Pons (tissue), 1 donor: ENCODE data around the gene PRPF19.
"Not testable (repeated sequence)": the region's sequence is repeated elsewhere in the genome, so short reads cannot be mapped to it uniquely, and the experiment has no call there.

Experiments
- DNase-seq: peaks from one replicate; pipeline ENCODE4 v3.0.0-alpha.2; 2016; ENCODE audit warnings: low spot score

The PRPF19 gene

DNA sequence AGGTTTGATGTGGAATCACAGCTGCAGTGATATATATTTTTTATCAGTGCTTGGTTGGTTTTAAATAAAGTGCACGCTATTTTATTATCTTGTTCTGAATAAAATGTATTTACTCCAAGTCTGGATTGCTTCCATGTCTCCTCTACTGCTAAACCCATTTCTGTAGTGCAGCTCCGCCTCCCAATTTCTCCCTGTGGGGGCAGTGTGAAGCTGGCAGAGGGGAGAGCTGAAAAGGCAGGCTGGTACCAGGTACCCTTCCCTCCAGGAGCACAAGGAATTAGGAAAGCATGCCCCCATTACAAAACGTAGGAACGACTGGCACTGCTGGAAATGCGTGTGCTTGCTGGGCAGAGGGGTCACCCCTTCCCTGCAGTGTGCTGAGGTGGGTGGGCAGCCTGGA, 16.9 kb upstream of the PRPF19 start:
- no peak for DNase-seq

DNA sequence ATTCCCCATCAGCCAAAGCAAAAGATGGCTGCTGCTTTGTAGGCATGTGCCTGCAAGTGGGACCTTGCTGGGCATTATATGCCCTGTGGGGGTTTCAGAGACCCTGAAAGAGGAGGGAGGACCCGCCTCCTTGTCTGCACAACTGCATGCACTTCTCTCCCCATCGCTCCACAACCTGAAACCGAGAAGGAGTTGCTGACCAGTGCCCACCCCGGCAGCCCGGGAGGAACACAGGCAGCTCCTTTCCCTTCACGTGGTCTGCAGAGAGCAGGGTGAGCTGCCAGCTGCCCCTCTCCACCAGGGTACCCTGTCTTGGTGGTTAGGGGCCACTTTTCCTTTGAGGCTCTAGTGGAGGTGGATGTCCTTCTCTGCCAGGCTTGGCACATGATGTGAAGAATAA, 16.5 kb upstream of the PRPF19 start:
- DNase-seq: no peak

DNA sequence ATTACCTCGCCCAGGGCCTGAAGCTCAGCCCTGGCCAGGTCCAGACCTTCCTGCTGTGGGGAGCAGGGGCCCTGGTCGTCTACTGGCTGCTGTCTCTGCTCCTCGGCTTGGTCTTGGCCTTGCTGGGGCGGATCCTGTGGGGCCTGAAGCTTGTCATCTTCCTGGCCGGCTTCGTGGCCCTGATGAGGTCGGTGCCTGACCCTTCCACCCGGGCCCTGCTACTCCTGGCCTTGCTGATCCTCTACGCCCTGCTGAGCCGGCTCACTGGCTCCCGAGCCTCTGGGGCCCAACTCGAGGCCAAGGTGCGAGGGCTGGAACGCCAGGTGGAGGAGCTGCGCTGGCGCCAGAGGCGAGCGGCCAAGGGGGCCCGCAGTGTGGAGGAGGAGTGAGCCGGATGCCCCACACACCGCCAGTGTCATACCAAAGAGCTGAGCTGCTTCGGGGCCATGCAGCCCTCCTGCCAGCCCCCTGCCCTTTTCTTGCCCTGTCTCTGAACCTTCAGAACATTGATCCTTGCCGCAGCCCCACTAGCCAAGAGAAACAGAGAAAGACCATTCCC, 15.5 kb upstream of the PRPF19 start:
- no peak for DNase-seq

DNA sequence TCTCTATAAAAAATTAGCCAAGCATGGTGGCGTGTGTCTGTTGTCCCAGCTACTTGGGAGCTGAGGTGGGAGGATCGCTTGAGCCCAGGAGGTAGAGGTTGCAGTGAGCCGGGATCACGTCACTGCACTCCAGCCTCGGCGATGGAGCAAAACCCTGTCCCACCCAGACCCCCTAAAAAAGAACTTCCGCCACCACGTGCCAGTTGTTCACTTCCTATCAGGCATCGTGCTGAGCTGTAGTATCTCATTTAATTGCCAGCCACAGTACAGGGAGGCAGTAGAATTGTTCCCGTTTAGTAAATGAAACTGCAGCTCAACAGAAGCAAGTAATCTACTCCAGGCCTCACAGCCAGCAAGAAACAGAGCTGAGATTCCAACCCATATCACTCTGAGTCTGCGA, 14.9 kb upstream of the PRPF19 start:
- no peak for DNase-seq

DNA sequence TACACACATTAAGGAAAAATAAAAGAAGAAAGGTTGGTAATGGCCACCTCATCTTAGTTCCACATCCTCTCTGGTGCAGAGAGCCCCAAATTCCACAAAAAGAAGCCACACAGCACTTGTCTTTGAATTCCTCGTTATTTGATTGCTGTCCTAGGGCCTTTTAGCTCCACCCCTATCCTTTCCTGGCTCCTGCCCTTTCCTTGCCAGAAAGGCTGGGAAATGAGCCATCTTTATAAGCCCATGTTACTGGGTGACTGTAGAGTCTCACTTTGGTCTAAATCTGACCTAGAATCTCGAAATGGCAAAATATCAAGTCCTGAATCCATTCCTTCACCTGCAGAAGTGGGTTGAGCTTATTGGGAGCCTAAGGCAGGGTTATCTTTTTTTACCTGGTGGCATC, 13.6 kb upstream of the PRPF19 start:
- DNase-seq: peak; percentile 39

DNA sequence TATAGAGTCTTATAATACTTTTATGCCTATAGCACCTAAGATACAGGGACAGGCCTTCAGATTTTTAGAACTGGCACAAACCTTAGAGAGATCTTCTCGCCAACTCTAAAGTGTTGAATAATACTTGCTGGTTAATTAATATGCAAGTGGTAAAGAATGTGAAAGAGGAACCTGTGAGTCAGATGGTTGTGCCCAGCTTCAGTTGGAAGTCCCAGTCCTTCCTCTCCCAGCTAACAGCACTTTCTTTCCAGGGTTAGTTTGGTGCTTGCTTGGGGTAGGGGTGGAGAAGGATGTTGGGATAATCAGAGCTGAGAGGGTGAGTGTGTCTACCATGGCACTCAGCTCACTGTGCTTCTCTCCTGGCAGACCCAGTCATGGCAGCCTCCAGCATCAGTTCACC, 12.9 kb upstream of the PRPF19 start:
- no peak for DNase-seq

DNA sequence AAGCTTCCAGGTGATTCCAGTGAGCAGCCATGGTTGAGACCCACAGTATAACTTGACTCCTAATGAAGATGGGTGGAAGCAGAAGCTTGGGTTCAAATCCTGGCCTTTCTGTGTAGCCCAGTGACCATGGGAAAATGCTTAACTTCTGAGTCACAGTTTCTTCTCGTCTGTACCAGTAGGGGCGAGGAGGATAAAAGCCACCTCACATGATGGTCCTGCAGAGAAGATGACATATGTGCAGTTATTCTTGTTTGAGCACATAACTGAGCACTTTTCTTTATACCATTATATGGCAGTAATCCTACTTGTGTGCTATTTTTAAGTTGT, 12.5 kb upstream of the PRPF19 start:
- DNase-seq: no peak

DNA sequence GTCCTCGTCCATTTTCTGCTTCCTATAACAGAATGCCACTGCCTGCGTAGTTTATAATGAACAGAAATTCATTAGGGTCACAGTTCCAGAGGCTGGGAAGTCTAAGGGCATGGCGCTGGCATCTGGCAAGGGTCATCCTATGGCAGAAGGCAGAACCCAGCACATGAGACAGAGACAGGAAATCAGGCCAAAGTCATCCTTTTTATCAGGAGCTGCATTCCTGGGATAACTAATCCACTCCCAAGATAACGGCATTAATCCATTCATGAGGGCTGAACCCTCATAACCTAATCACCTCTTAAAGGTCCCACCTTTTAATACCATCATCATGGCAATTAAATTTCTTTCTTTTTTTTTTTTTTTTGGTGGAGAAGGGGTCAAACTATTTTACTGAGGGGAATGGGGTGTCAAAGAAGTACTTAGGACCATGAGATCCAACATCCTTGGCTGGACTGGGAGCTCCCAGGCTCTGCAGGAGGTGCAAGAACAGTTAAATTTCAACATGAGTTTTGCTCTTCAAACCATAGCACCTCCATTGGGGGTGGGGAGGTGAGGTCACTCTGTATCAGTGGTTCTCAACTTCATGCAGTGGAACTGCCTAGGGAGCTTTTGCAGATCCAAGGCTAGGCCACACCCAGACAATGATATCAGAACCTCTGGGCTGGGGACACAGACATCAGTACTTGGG, 12.0 kb upstream of the PRPF19 start:
- DNase-seq: no peak

DNA sequence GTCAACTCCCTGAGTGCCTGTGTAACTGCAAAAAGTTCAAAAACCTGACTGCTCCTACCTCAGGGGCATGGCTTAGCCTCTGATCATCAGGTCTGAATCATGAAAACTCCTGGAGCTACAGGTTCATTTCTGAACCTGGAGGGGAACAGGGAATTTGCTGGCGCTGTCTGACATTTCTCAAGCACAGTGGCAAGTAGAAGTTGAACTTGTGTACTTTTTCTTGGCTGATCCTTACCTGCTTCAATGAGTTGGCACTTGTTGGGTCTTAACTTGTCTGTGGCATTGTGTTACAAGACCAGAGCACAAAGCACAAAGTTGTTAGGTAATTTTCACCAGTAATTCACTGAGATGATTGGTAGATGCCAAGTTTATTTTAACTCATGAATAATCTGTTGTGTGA, 10.9 kb upstream of the PRPF19 start:
- no peak for DNase-seq

DNA sequence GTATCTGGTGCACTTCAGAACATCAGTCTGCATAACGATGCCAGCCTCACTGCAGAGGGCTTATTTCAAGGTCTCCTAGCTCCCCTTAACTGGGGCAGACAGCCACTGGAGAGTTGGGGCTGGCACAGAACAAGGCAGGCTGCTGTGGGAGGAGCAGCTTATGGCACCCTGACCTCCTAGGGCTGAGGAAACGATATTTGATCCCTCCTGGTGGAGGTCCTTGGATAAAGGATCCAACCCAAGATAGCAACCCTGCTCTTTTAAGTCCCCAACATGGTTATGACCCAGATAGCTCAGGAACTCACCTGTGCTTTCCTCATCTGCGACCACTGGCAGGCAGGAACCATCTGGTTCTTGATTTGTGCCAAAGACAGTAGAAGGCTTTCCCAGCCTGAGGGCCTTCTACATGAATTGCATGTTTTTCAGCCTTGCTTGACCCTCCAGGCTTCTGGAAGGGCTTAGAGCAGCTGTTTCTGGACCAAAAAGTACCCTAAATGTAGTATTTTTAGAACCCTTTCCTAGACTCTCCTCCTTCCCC, 10.4 kb upstream of the PRPF19 start:
- no peak for DNase-seq

DNA sequence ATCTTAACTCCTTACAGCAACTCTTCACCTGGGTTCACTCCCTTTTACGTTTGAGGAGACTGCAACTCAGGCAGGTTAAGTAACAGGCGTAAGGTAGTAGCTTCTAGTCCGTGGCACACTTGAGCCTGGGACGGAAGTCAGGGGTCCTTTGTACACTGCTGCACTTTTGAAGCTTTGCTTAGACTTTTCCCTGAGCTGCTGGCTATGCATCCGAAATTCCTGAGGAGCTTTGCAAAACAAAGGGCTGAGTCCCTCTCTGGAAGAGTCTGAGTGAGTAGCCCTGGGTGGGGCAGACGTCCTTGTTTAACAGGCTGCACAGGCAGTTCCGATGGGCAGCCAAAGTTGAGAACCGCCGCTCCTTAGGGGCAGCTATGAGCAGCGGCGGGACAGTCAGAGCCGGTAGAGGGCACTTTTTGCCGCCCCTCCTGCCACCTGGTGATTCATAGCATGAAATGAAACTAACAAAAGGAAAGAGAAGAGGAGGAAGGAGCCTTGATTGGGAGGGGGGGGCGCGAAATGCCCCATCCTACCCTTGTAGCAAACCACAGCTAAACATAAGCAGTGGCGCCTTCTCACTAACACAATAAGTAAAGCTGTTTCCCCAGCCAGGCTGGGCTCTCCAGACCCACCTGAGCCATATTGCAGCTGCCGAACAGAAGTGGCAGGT, 9.0 kb upstream of the PRPF19 start:
- peak; percentile 49 for DNase-seq

DNA sequence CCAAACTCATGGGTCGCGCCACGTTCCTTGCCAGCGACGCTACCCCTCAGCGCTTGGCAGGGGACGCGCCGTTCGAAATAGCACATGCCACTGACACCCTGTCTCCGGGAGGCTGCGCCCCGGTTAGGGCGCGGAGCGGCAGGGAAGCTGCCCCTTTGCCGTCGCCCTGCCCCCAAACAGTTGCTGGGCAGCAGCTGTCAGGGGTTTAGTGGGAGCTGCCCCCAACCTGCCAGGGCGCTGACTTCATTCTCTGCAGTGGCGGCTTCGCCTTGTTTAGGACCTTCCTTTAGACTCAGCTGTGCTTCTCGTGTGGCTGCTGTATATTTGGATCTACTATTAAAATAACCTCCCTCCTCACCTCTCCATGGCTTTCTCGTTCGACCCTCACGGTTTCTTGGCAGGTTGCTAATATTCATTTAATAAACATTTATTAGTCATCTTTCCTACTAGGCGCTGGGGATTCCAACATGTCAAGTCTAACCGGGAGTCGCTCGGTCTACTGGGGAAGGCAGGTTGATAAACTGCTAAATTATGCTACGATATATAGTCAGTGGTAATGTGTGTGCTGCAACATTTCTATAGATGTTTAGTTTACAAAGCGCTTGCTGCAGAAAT, 8.4 kb upstream of the PRPF19 start:
- DNase-seq: peak; percentile 31

DNA sequence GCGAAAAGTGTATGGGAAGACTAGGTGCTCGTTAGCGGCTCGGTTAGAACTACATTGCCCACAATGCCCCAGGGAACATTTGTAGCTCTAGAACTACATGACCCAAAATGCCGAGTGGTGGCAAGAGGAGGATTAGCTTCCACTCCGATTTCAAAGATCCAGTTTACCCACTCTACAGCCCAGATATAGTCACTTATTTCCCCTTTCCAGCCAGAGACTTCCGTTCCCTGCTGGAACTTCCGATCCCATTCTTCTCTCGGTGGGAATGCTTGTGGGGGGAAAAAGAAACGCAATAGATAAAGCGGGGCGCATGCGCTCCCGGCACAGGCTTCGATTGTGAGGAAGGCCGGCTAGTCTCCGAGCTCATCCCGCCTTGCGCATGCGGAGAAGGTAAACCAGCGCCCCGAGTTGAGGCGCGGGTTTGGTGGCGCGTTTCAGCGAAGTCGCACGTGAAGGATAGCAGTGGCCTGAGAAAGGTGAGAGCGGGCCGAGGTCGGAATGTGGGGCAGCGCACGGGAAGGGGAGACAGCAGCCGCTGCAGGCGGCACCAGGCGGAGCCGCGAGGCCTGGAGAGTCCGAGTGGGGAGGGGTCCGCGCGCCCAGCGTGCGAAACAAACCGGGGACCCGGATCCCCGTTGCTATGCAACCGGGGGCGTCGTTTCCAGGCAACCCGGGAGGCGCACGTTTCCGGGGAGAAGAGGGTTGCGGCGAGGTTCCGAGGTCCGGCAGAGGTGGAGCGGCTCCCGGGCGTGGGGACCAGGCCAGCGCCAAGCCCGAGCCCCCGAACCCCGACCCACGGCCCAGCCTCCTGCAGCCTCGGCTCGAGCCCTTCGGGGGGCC, 7.6 kb upstream of the PRPF19 start, which contains the start of gene TMEM109:
Gene TMEM109 (plus strand): TSS at position 366 of the 840 bp plus-strand sequence. CDS start 5,536 bp downstream, outside the sequence.
- DNase-seq: peak; percentile 97

DNA sequence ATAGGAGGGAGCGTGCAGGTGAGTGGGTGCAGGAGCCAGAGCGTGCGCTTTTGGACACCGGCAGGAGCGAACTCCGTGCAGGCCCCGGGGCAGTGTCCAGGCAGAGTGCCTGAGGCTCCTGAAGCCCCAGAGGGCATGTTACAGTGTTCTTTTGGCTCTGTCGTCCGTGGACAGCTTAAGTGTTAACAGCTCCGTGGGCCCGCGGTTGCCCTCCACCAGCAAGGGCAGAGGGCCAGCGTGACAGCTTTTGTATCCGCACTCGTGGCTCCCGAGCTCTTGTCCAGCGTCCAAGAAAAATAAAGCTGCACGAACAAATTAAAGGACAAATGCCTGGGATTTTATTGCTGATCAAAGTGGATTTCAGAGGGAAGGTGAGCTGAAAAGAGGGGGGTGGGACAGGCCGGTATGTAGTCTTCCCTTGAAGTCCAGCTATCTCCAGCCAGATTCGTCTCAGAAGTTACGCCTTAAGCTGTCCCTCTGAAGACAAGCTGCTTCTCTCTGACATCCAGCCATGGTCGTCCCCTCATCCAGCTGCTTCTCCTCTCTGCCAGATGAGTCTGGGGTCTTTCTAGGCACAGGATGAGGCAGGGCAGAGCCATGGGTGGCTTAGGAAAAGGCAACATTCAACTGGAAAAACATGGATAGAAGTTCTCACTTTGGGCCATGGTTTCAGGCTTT, 6.6 kb upstream of the PRPF19 start:
- DNase-seq: no peak

DNA sequence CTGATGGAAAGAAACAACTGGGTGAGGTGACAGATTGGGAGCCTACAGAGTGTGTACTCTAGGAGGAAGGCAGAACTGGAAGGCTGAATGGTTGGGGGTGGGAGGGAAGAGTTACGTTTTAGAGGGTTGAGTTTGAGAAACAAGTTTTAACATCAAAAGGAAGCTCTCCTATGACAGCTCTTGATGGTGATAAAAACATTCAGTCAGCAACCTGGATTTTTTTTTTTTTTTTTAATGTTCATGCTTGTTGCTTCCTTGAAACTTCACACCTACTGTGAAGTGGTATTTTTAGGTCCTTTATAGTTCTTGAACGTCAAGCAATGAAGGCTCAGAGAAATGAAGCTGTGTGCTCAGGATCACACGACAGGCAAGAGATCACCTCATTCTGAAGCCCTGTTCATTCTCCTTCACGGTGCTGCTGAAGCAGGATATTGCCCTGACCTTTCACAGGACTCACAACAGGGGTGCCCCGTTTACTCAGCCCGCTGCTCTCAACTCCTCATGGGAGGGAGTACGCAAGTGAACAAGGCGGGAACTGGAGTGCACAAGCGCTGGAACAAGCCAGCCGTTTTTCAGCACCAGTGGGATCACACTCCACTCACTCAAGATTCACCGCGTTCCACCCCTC, 6.0 kb upstream of the PRPF19 start:
- DNase-seq: no peak

DNA sequence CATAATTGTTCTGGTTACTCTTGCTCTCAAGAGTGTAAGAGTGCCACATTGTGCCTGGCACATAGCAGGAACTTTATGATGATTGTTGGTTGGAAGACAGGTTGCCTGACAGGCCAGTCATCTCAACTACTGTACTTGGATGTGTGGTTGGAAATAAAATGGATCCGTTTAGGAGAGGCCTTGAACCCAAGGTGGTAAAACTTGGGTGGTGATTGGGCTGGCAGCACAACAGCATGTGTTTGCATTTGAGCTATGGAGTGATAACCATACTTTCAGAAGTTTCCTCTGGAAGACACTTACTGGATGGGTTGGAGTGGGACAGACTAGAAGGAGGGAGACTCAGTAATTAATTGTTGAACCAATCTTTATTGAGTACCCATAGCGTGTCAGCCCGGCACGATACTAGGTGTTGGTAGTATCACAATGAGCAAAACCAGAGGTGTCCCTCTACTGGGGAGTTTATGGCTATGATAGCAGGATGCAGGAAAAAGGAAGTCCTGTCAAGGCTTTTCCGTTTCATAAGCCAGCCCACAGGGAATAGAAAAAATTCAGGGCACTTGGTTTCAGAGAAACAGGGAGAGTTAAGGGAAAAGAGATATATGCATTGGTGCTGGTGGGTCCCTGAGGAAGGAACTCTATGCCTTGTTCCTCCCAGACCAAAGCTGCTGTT, 4.5 kb upstream of the PRPF19 start:
- DNase-seq: no peak

DNA sequence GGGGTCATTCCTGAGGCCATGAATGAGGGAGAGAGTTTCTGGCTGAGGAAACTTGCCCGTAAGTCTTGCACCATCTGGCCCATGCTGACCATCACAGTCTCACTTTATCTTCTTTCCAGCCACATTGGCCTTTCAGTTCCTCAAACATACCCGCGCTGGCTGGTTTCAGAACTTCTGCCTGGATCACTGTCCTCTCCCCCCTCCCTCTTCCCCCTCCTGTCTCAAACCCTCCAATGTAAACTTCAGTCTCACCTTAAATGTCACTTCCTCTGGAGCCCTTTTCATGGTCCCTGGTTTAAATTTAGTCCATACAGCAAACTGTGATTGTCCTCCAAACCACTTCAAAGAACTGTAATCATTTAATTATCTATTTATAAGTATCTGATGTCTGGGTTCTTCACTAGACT, 3.9 kb upstream of the PRPF19 start:
- peak; percentile 77 for DNase-seq

DNA sequence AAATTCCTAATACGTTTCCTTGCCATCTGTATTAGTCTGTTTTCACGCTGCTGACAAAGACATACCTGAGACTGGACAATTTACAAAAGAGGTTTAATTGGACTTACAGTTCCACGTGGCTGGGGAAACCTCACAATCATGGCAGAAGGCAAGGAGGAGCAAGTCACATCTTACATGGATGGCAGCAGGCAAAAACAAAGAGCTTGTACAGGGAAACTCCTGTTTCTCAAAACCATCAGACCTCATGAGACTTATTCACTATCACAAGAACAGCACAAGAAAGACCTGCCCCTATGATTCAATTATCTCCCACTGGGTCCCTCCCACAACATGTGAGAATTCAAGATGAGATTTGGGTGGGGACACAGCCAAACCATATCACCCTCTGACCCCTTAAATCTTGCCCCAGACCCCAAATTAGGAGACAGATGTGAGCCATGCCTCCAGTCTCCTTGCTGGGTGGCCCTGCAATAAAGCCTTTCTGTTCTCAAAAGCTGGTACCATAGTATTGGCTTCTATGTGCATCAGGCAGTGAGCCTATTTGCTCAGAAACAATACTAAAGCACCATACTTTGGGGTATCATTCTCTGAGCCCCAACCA, 3.4 kb upstream of the PRPF19 start:
- not testable (repeated sequence) for DNase-seq

DNA sequence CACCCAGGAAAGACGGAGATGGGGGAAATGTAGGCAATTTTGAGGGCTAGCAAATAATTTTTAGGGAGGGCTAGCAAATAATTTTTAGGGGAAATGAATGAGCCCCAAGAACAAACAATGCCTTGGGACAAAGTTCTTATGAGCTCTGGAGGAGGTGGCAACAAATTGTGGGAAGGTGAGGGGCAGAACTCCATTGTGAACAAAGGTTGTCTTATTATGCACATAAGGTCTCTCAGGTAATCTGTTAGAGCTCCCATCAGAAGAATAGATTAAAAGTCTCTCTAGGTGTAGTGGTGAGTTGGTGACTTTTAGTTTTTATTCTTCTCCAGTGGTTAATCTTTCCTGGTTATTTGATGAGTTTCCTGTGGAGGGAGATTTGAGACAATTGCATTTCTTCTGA, 2.4 kb upstream of the PRPF19 start:
- DNase-seq: no peak

DNA sequence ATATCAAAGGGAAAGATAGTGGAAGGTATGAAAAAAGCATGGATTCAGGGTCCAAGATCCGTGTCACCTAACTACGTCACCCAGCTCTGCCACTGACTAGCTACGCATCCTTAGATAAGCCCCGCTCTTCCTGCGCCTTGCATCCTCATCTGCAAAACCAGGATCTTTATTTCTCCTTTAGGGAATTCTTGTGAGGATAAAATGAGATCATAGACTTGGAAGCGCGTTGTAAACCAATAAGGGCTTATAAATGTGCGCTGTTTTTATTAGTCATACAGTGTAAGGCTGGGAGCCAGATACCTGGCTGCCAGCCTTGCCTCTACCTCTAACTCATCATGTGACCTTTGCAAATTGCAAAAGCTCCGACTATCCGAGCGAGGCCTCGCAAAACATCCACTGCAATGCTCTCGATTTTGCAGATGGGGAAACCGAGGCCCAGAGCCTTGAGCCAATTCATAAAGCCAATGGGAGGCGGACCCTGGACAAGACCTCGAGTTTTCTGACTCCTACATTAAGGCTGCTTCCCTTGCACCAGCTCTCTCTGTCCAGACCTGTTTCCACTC, 753 bp downstream of the PRPF19 start:
- no peak for DNase-seq
